HT1080 (cell line): ENCODE measurements around the gene DPPA3. TPM values are rescaled to one million over a fixed set of nuclear protein-coding genes. Genes with fewer than 3 reads are reported as not detected.
"Not testable (repeated sequence)": the region's sequence is repeated elsewhere in the genome, so short reads cannot be mapped to it uniquely, and the experiment has no call there.

Experiments
- DNase-seq: peaks from one replicate; pipeline ENCODE4 v3.0.0-alpha.2; 2015; ENCODE audit warnings: low read depth
- total RNA-seq: library from RNA; depleted of rRNA; stranded (reverse); fragments of >200 nt; shearing (Covaris generic); gene quantifications from 2 replicates; pipeline ENCODE4 v1.2.3, GENCODE V29; 2014; rRNA removed

Gene DPPA3
- total RNA-seq, 1 experiment from 2014 or later, result not detected

GRCh38 chr12:7729746-7730145 lies 18.5 kb downstream of the DPPA3 start:
- DNase-seq, result no peak

- not testable (repeated sequence) for DNase-seq
Measured at GRCh38 chr12:7730984-7731383, 19.8 kb downstream of the DPPA3 start.

- DNase-seq, result no peak
Measured at GRCh38 chr12:7731486-7731885, 20.3 kb downstream of the DPPA3 start.

GRCh38 chr12:7732993-7733392 lies 21.8 kb downstream of the DPPA3 start:
- DNase-seq, result no peak

GRCh38 chr12:7747246-7747645 lies 36.0 kb downstream of the DPPA3 start, which contains the start of gene CLEC4C:
Gene CLEC4C, minus strand, starts transcription at chr12:7747375. Its CDS starts 27 bp downstream, at chr12:7747348.
- no peak for DNase-seq

- no peak for DNase-seq
Measured at GRCh38 chr12:7748852-7749251, 37.6 kb downstream of the DPPA3 start.

- no peak for DNase-seq
Measured at GRCh38 chr12:7749442-7749841, 38.2 kb downstream of the DPPA3 start.

- DNase-seq, result peak; percentile 22
Measured at GRCh38 chr12:7750350-7750749, 39.1 kb downstream of the DPPA3 start.

- DNase-seq, result peak; percentile 14
Measured at GRCh38 chr12:7751394-7751793, 40.2 kb downstream of the DPPA3 start.

GRCh38 chr12:7751941-7752922 lies 41.0 kb downstream of the DPPA3 start:
- not testable (repeated sequence) for DNase-seq

- DNase-seq, result not testable (repeated sequence)
Measured at GRCh38 chr12:7755668-7756067, 44.4 kb downstream of the DPPA3 start.

- DNase-seq, result no peak
Measured at GRCh38 chr12:7756993-7757392, 45.8 kb downstream of the DPPA3 start.

GRCh38 chr12:7758766-7759140 lies 47.5 kb downstream of the DPPA3 start:
- DNase-seq, result no peak

Other genes starting within 250 kb of the DPPA3 start
- gene CD163, start 207.7 kb upstream of the DPPA3 start, total RNA-seq, result not detected in 2 replicates
- not detected in 2 replicates for gene APOBEC1, start 45.5 kb upstream of the DPPA3 start, total RNA-seq
- gene GDF3, start 15.7 kb upstream of the DPPA3 start, total RNA-seq, result not detected in 2 replicates
- not detected in 2 replicates for gene CLEC4C, start 35.9 kb downstream of the DPPA3 start, total RNA-seq
- gene NANOGNB, start 53.8 kb downstream of the DPPA3 start, total RNA-seq, result not detected in 2 replicates
- gene NANOG, start 78.0 kb downstream of the DPPA3 start, total RNA-seq, result not detected in 2 replicates
- gene SLC2A14, start 161.5 kb downstream of the DPPA3 start, total RNA-seq, result 0.13 TPM in 1 of 2 replicates, not detected in the other
- 12.0 and 17.0 TPM in 2 replicates for gene SLC2A3, start 224.8 kb downstream of the DPPA3 start, total RNA-seq